ENCODE measurements around the gene CHD8. TPM values are rescaled to one million over a fixed set of nuclear protein-coding genes. Genes with fewer than 3 reads are reported as not detected.
"Not testable (repeated sequence)": the region's sequence is repeated elsewhere in the genome, so short reads cannot be mapped to it uniquely, and the experiment has no call there.

Gene CHD8
- total RNA-seq = 46.3 TPM

- peak; percentile 100 for ATAC-seq
Measured at GRCh38 chr14:21455912-21456667, at the start of gene CHD8. Gene CHD8, minus strand, starts transcription at chr14:21456123. Its CDS starts 24,480 bp downstream, at chr14:21431643.

GRCh38 chr14:21505012-21505553, 49.2 kb upstream of the CHD8 start:
- ATAC-seq = no peak

- ATAC-seq = no peak
Measured at GRCh38 chr14:21503376-21503775, 47.5 kb upstream of the CHD8 start.

DNA sequence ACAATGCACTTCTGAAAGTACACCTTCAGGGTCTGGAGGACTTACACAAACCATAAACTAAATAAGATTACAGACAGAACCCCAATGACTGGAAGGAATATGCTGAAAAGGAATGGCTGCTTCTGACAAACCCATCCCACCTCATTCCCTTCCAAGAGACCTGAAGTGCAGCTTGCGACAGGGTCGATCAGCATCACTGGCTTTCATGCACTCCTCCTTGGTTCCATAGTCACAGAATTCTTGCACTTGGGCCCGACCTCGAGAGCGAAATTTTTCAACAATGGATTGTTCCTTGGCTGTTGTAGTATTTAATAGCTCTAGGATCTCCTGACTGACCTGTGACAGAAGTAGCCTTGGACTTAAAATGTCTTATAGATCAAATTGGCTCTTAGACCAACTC, 45.6 kb upstream of the CHD8 start:
- ATAC-seq = no peak

DNA sequence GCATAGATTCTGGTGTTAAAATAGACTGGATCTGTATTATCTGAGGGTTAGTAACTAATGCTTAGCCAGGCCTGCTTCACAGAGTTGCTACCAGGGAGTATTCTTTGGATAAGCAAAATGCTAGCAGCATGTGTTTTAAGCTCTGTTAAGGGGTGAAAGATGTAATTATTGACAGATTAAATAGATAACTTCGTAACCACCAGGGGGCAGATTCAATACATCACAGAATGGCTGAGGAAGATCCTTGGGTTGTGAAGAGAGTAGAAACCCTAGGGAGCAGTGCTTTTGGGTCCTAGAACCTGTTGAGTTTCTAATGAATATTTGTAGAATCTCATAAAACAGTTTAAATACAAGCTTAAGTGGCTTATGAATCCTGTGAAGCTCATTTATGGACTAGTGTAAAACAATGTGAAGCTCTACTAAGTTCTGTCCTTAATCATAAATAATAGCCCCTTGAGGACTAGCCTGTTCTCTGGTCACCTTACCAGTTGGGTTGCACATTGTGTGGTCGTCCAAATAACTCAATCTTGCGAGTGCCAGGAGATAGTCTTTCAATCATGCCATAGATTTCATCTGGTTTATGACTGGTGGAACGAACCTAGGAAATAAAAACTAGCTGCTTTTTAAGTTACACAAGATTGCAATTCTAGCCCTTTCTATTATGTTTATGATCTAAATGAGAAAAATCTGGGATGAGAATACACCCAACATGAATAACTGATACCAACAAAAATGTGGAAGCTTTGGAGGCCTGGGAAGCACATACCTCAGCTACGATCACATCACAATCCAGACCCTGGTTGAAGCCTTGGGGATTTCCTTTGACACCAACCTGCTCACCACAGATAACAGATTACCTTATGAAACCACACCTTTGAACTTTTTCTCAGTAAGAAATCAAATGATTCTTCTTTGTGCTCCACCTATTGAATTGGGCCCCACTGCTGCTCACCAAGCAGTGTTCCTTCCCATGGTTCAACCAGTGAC, 42.9 kb upstream of the CHD8 start:
- ATAC-seq = peak; percentile 38

DNA sequence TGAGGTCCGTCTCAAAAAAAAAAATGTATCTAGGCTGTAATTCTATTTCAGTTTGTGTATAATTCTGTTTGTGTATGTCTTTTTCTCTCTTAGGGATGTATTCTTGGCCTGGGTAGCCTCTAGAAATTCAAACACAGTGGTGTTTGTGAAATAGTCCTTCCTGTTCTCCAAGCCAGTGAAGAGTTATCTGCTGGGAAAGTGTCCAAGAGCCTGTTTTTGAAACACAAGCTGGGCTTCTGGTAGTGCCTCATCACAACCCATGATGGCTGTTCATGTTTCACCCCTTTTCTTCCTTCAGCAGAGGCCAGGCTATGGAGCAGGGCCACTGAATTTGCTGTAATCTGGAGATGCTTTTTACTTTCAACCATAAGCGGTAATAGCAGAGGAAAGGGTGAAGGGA, 40.5 kb upstream of the CHD8 start:
- no peak for ATAC-seq

GRCh38 chr14:21494902-21495762, 39.2 kb upstream of the CHD8 start:
- peak; percentile 50 for ATAC-seq

- no peak for ATAC-seq
Measured at GRCh38 chr14:21486640-21487087, 30.7 kb upstream of the CHD8 start.

- peak; percentile 100 for ATAC-seq
Measured at GRCh38 chr14:21476925-21477681, 21.2 kb upstream of the CHD8 start, which contains the start of the genes RAB2B and TOX4. Gene RAB2B, minus strand, starts transcription at chr14:21476959. Its CDS starts 87 bp downstream, at chr14:21476872. Gene TOX4, plus strand, starts transcription at chr14:21477195. Its CDS starts 84 bp downstream, at chr14:21477279.

- peak; percentile 83 for ATAC-seq
Measured at GRCh38 chr14:21476523-21476924, 20.6 kb upstream of the CHD8 start.

- peak; percentile 21 for ATAC-seq
Measured at GRCh38 chr14:21475767-21476522, 20.0 kb upstream of the CHD8 start.

- ATAC-seq = no peak
Measured at GRCh38 chr14:21467616-21468015, 11.7 kb upstream of the CHD8 start.

DNA sequence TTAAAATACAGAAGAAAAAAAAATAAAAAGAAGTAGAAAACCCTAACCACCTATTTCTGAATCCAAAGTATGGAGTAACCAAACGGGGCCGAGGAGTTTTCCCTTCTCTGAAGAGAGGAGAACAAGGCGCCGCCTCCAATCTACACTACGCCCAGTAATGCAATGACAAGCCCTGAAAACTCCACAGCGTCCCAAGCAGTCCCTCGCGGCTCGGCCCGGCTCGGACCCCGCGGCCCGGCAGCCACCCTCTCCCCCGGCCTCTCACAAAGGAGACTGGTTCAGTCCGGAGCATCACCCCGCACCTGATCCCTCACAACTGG, 371 bp downstream of the CHD8 start:
- ATAC-seq = peak; percentile 47

DNA sequence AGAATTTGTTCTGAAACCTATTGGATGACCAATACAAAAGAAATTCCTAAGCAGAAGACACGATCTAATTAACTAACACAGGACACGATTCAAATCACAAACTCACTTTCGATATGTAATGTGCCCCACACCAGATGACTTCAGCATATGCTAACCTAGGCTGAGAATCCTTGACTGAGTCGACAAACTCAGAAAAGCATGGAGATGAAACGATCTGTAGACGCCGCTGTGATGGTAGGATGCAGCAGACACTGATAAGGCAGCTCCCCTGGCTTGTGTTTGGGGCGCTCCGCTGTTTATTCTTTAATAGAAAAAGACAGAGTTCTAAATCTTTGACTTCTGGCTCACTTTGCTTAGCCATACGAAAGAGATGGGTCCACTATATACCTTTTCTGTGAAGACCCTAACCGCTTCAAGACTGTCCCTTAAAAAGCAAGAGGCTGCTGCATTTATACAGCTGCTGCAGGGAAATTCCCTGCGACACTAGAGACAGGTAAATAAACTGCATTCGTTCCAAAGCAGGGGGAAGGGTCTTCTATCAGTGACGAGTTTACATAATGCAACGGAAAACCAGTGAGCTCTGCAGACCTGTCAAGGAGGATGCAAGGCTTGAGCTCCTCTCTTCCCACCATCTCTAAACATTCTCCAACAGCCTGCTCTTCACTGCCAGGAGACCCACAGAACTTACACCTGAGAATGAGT, 929 bp downstream of the CHD8 start:
- ATAC-seq = no peak

DNA sequence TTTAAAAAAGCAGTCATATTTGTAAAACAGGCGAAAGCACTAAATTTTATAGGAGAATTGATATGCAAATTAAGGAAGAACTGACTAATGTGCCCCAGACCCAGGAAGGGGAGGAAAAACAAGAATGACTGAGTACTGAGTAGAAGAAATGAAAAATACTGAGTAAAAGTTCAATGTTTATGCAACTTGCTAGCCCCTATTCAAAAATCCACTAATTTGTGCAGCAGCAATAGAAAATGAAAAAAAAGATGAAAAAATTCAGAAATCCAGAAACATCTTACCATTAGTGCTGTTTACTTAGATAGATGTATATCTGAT, 6.1 kb downstream of the CHD8 start:
- no peak for ATAC-seq

- ATAC-seq = not testable (repeated sequence)
Measured at GRCh38 chr14:21442657-21443056, 13.3 kb downstream of the CHD8 start.

GRCh38 chr14:21440859-21441258, 15.1 kb downstream of the CHD8 start:
- no peak for ATAC-seq

DNA sequence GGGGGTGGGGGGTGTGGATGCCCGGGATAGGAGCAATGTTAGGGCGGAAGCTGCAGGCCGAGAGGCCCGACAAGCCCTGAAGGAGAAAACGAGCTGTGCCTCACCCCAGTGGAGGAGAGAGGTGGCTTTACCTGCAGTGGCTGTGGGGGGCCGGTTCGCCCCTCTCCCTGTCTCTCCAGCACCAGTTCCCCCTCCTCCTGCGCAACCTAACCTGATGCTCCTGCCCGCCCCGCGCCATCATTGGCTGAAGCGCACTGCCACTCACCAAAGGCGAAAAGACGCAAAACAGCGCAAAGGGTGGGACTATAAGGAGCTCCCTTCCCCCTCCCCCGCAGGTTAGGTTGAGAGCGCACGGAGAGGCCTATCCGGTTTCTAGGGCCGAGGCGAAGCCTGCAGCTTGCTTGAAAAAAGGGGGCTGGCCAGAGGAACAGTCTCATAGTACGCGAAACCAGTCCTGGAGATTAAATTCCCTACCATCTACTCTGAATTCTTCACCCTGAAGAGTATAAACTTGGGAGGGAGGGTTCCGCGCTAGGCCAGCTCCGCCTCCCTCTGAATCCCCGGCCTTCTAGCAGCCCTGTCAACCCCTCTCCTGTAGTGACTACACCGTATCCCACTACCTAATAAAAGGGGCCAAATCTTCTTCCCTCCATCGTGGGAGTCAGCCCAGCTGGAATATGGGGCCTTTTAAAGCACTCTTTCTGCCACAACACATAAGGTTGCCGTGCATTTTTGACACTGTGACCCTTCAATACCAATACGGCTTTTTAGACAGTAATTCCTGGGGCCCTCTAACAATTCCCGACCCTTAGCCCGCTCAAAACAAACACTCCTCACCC, 18.6 kb downstream of the CHD8 start:
- ATAC-seq = peak; percentile 100

- no peak for ATAC-seq
Measured at GRCh38 chr14:21436567-21437062, 19.3 kb downstream of the CHD8 start.

Data from esophagus mucosa (tissue), 1 donor.